SIG-M5 (cell line): ENCODE results near the gene FAM20C.
"Not testable (repeated sequence)": the region's sequence is repeated elsewhere in the genome, so short reads cannot be mapped to it uniquely, and the experiment has no call there.

Experiments used
- DNase-seq: peaks from one replicate; lab custom pipeline; 2025; lab: John Stamatoyannopoulos, UW

Gene FAM20C

DNA sequence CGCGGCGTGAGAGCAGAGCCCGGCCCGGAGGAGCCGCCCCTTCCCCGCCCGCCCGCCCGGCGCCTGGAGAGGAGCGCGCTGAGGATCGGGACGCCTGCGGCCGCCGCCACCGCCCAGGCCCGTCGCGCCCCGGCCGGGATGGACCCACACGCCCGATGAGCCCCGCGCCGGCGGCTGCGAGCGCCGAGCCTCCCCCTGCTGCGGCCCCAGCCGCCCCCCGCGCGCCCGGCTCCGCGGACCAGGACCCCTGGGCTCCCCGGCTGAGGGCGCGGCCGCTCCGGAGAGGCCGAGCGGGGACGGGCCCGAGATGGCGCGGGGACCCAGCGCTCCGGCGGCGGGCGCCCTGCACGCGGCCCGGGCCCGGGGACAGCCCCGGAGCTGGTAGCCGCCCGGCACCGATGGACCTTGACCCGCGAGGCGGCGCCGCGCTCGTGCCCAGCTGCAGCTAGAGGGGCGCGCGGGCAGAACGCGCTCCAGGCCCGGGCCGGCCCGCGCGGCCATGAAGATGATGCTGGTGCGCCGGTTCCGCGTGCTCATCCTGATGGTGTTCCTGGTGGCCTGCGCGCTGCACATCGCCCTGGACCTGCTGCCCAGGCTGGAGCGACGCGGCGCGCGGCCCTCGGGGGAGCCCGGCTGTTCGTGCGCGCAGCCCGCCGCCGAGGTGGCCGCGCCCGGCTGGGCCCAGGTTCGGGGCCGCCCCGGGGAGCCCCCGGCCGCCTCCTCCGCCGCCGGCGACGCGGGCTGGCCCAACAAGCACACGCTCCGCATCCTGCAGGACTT, 520 bp downstream of the FAM20C start:
- no peak for DNase-seq

DNA sequence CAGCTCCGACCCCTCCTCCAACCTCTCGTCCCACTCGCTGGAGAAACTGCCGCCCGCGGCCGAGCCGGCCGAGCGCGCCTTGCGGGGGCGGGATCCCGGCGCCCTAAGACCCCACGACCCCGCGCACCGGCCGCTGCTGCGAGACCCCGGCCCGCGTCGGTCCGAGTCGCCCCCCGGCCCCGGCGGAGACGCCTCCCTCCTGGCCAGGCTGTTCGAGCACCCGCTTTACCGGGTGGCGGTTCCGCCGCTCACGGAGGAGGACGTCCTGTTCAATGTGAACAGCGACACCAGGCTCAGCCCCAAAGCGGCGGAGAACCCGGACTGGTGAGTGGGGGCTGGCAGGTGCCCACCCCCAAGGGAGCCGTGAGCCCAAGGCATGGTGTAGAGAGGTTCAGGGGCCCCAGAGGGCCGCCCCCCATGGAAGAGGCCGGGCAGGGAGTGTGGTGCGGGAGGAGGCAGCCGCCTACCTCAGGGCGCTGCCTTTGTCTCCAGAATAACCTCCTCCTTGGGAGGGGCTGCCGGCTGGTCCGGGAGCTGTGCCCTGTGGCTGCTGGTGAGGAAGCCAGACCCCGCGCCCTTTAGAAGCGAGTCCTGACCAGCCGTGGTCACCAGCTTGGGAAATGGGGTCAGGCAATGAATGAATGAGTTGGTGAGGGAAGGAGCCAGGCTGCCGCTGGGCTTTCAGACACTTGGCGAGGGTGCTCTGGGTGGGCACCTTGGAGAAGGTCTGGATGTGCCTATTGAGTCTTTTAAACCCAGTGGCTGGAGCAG, 1.3 kb downstream of the FAM20C start:
- DNase-seq, result no peak

DNA sequence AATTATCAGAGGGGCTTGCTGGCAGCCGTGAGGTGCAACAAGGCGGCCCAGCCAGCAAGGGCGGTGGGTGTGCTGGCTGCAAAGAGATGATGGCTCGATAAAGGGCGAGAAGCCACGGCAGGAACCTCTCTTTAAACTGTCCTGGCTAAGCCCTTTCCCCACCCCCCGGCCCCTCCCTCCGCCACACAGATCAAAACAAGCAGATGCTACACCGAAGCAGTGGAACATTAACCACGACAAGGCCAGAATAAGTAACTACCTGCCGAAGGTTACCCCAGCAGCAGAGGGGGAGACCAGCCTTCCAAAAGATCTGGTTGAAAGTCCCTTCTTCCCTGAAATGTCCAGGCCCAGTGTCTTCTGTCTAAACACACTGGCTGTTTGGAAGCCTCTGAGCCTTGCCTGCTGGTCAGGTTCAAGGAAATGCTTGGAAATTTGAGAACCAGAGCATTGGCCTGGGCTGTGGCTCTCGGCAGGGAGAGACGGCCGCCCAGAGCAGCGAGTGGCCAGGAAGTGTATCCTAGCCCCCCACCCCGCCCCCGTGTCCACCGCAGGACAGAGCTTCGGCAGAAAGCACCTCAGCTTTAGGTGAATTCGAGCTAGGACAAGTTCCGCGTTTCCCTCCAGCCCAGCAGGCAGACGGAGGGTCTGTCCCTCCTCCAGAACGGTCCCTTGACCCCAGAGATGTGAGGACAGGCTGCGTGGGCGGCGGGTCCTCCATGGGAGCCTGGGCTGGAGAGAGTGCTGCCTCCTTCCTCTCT, 2.1 kb downstream of the FAM20C start:
- DNase-seq, result no peak

DNA sequence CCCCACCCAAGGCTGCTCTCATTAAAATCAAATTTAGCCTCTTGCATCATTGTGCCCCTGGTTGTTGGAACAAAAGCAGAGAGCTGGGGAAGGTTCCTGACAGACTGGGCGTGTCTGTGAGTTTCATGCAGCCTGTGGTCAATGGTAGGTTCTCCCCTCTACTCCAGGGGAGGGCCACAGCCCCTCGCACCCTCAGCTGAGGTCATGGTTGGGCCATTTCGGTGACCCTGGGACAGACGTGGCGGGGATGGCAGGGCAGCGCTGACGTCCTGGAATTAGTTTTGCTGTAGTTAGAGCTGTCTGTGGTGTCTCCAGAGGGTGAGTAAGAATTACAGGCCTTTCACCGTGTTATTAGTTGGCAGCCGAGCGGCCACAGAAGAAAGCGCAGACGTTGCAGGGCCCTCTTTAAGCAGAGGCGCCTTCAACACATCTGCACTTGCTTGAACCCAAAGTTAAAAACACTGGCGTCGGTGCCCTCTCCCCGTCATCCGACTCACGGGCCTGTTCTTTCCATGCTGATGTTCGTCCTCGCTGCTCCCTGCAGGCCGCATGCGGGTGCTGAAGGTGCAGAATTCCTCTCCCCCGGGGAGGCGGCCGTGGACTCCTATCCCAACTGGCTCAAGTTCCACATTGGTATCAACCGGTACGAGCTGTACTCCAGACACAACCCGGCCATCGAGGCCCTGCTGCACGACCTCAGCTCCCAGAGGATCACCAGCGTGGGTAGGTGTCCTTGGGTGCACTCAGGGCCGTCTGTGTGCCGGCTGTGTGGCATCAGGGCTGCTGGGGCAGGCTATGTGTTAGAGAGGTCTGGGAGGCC, 2.8 kb downstream of the FAM20C start:
- no peak for DNase-seq

DNA sequence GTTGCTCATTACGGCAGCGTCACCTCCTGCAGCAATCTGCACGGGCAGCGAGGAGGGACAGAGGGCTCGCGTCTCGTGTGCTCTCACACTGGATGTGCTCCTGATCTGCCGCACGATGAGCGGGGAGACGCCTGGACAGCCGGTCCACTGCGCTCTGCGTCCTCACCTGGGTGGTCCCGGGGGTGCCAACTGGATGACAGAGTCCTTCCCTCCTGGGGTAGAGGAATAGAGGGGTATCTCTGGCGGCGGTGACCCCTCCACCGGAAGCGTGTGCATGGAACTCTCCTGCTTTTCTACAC, 3.4 kb downstream of the FAM20C start:
- DNase-seq, result no peak

DNA sequence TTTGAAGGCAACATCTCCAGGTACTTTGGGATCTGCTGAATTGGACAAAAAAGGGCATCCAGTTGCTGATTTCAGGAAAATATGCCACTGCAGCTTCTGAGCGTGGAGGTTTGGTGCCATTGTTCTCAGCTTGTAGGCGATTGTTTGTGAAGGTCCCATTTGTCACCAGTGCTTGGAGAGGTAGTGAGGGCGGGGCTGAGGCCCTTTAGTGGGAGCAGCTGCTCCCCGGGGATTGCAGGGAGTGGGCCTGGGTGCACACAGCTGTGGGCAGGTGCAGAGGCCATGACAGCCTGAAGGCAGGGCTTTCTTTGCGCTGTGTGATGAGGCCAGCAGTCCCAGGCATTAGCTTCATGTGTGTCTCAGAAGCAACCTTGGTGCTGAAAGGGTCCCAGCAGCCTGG, 3.9 kb downstream of the FAM20C start:
- no peak for DNase-seq

DNA sequence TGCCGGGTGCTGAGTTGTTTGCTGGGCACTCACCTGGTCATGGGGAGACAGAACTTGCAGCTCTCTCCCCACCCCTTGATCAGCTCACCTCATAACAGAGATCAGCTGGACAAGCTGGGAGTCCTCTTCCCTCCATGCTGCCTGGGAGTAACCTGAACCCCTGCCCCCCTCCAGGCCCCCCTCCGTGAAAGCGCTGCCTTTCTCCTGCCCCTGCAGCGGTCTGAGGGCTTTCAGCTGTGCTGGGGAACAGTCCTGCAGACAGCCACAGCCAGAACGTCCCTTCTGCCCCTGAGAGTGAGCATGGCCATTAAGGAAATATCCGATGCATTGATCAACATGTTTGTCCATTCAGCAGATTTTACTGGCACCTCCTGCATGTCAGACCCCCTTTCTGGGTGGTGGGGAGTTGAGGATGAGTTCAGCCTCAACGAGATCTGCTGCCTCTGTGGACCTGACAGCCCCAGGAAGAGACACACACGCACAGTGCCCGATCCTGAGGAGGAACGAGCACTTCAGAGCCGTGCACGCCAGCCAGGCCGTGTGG, 4.5 kb downstream of the FAM20C start:
- DNase-seq, result no peak

DNA sequence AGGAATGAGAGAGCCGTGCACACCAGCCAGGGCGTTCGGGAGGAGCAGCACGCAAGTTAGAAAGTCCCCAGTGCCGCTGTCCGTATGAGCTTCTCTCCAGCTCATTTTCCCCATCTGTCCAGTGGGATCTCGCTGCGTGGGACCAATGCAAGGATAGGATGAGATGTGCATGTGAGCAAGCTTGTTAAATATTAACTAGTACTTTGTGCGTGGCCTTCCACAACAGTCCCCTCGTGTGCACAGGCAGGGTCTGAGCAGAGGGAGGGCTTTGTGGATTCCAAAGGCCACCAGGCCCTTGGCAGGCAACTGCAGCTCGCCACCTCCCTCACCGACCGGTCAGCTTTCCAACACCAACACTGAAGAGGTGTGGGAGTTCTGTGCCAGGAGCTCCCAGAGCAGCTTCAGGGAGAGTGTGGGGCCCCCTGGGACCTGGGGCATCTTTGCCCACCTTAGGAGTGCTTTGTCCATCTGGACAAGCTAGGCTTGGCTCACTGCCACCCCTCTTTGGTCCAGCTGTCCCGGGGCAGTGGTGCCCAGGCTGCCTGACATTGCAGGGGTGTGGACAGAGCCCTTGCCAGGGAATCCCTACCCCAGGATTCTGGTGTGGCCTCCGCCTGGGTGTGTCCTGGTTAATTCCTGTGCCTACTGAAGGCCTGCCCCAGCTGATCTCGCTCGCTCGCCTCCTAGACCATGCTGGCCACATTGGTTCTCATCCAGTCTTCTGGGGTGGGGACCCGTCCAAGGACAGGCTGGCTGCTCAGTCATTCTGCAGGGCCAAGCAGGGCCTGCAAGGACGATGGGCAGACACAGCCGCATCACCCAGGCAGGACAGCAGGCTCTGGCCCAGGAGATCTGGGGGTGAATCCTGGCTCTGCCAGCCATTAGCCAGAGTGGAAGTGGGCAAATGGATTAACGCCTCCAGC, 5.3 kb downstream of the FAM20C start:
- DNase-seq, result no peak

DNA sequence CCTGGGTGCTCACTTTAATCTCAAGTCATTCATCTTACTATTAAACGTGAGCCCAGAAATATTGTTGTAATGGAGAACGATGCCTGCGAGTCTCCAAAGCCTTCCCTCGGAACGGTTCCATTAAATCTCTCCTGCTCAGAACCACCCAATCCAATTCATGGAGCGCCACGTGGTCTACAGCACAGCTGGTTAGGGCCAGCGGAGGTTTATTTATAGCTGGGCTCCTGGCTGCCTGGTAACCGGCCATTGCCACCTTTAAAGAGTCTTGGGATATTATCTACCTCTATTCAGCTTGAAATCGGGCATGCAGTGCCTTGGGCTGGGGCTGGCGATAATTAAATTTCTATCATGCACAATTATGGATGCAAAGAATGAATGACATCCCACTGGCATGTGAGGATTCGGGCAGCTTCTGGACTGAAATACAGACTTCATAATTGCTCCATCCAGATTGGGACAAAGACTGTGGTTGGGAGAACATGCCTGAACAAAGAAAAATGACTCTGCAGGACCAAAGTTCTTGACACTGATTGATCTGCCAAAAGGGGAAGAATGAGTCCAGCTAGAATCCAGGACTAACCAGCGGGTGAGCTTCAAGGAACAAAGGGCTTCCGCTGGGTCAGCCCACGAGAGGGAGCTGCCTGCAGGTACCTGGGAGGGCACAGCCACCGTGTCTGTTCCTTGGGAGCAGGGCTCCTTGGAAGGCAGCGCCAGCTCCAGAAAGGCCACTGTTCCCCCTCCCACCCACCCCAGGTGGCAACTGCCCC, 7.3 kb downstream of the FAM20C start:
- no peak for DNase-seq

DNA sequence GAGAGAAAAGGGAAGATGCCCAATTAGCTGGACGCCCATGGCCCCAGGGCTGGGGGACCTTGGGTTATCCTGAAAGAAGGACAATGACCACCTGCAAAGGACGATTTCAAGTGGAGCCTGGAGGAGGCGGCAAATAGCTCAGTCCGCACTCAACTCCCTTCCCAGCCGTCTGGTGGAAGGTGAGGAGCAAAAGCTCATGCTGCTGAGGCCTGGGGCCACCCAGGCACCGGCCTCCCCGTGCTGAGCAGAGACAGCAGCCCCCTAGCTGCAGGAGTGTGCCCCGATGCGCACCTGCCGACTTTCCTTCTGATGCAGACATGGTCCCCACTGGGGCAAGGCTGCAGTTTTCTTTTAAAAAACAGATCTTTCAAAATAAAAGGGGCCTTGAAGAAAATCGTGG, 7.9 kb downstream of the FAM20C start:
- no peak for DNase-seq

DNA sequence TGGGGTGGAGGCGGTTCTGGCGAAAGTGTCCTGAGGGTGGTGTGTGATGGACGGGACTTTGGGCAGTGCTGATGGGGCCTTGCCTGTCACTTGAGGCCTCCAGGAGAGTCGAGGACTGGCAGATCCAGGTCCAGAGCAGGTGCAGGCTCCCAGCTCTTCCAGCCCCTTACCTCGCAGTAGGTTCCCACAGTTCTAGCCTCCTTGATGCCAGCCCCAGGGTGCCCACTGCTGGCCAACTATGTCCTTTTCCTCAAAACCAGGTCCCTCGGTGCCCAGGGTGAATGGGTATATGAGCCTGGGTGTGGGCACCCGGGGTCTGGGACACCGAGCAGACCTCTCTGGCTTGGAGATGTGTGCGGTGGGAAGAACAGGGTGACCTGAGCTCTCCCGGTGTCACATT, 8.3 kb downstream of the FAM20C start:
- DNase-seq, result no peak

DNA sequence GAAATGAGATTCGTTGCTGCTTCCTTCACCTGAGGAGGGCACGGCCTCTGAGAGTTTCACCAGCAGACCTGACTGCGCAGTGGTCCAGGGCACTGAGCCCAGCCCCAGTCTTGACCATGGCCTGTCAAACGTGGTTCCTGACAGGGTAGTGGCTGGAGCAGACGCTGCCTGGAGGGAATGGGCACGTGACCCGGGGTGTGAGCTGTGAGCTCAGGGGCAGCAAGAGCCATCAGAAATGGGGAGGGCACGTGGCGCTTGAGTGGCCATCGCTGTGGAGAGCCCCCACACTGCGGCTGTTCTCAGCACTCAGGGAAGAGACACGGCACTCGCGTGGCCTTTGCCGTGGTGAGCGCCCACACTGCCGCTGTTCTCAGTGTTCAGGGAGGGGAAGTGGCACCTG, 12.0 kb downstream of the FAM20C start:
- DNase-seq, result no peak

DNA sequence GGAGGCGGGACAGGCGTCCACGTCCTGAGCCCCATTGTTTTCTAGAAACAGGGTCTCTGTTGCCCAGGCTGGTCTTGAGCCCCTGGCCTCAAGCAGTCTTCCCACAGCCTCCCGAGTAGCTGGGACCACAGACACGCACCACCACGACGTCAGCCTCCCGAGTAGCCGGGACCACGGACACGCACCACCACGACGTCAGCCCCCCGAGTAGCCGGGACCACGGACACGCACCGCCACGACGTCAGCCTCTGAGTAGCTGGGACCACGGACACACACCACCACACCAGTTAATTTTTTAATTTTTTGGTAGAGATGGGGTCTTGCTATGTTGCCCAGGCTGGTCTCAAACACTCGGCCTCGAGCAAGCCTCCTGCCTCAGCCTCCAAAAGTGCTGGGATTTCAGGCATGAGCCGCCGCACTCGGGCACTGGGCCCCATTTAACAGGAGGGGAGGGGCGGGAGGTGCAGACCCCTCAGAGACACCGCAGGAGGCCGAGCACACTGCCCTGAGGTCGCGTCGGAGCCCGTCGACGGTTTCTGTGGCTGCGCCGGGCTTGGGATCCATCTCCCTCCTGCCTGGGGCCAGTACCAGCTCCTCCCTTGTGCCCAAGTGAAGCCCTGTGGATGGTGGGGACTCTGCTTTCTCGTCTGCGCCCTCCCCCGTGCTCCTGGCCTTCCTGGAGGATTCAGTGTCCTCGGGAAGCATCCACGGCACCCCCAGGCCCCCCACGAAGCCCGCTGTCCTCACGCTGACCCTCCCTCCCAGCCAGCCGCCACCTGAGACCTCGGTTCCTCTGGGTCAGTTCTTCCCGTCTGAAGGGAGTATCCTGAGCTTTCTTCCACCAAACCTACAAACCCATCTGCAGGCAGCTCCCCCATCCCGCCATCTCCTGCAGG, 13.0 kb downstream of the FAM20C start:
- no peak for DNase-seq

DNA sequence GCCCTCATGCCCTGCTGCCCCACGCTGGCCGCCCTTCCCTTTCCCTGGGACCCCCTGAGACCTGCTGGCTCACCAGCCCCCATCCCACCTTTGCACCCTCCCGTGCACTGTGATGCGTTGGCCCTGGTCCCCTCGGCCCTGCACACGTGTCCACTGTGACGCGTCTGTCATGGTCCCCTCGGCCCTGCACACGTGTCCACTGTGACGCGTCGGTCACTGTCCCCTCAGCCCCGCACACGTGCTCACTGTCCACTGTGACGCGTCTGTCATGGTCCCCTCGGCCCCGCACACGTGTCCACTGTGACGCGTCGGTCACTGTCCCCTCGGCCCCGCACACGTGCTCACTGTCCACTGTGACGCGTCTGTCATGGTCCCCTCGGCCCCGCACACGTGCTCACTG, 14.0 kb downstream of the FAM20C start:
- not testable (repeated sequence) for DNase-seq

DNA sequence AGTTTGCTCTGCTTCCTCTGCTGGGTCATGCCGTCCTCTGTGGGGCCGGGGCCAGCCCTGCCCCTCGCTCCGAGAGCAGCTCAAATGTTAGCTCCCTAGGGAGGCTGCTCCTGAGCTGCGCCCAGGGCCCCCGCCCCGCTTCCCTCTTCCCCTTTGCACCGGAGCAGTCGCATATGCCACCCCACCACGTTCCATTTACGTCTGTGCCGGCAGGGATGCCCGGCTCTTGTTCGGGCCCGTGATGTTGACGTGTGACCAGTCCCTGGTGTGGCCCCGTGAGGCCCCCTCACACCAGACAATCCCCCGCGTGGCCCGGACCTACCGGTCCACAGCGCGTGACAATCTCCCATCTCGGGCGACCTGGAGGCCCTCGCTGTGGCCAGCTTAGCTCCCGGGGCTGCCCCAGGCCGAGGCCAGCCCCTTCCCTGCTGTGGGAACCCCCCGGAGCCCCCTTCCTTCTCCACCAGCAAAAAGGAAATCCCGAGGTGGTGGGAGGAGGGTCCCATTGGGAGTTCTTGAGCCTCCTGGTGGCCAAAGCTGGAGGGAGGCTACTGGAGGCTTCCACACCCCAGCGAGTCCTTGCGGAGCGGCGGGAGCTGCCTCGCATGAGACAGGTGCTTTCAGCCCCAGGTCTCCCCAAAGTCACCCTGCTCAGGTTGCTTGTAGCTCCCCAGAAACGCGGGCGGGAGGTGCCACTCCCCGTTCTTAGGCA, 15.2 kb downstream of the FAM20C start:
- no peak for DNase-seq

DNA sequence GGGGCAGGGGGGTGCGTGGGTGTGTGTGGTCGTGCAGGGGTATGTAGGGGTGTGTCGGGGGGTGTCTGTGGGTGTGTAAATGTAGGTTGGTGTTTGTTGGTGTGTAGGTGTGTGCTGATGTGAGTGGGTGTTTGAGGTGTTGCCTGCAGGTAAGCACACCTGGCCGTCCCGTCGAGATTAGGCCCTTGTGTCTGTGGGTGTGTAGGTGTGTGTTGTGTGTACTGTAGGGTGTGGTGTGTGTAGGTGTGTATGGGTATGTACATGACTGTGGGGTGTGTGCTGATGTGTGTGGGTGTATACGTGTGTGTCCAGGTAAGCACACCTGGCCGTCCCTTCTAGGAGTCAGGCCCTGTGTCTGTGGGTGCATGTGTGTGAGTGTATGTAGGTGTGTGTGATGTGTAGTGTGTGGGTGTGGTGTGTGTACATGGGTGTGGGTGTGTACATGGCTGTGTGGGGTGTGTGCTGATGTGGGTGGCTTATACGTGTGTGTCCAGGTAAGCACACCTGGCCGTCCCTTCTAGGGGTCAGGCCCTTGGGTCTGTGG, 15.8 kb downstream of the FAM20C start:
- no peak for DNase-seq

DNA sequence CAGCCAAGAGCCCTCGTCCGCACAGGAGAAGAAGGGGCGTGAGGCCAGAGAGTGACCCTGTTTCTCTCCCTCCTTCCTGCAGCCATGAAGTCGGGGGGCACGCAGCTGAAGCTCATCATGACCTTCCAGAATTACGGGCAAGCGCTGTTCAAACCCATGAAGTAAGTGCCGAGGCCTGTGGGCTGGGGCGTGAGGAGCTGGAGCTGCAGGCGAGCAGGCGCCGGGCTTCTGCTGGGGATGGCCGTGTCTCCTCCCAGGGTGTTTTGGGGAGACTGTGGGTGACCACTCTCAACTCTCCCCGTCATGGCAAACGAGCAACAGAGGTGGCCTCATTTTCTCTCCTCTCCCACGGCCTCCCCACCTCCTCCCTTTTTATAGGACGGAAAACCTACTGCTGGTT, 16.4 kb downstream of the FAM20C start:
- no peak for DNase-seq

DNA sequence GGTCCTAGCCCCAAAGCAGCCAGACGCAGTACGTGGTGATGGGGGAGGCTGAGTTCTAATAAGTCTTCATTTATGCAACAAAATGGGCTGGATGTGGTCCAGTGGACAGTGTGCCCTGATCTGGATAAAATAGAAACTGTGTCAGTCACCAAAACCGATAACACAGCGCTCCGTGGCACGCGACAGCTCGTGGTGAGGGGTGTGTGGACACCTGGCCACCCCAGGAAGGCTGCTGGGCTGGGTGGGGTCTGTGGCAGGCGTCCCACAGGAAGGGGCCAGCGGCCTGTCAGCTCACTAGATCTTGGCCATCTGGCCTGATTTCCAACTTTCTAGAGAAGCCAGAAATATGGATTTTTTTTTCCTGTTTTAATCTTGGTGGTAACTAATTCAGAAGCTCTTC, 17.0 kb downstream of the FAM20C start:
- DNase-seq, result no peak
